K562 (cell line): ENCODE measurements around the gene ABRAXAS1. TPM values are rescaled to one million over a fixed set of nuclear protein-coding genes. Genes with fewer than 3 reads are reported as not detected.

Source experiments
- ATAC-seq: fragments of 200-7000 bp; cut with Tn5 transposase; 3 replicates; pipeline ENCODE4 v1.9.1; 2020; ENCODE audit warnings: moderate library complexity
- BruUV-seq: library from RNA; stranded (reverse); fragments of 400-500 nt; replicated peaks from 2 replicates; lab custom pipeline; 2021; lab: Mats Ljungman, UMichigan
- CTCF ChIA-PET: fragments of 300-600 bp; formaldehyde crosslinking; extraction: SDS; loops from one replicate; lab custom pipeline; 2021; ENCODE audit warnings: low intra/inter-chr PET ratio; lab: Yijun Ruan, JAX
- POLR2A ChIA-PET: fragments of 300-600, 350-650 bp; sonication (Branson Sonifier 250); formaldehyde crosslinking; extraction: SDS; loops from one replicate; lab custom pipeline; 2021; ENCODE audit warnings: antibody characterized with exemption, inconsistent platforms; lab: Yijun Ruan, JAX
- DNase-seq, 4 experiments: peaks; one replicate each; pipeline versions ENCODE4 v3.0.0 to v3.0.0-alpha.2; 2011 to 2018; ENCODE audit warnings: low spot score in 3 of 4, mixed read lengths in 3 of 4; ENCODE audit errors: extremely low read depth in 1 of 4
- FAIRE-seq: peaks from 2 replicates; lab custom pipeline; 2011; peaks lifted over from hg19 to GRCh38; lab: Jason Lieb, UNC
- H2AFZ ChIP-seq: 2 replicates; pipeline ENCODE4 v1.6.0; 2011; ENCODE audit warnings: low read depth, low read length, control low read depth, inconsistent platforms
- H3K27ac ChIP-seq: fragments of 200-600 bp; 3 replicates; pipeline ENCODE4 v1.8.0; 2011; ENCODE audit warnings: low read depth, mild to moderate bottlenecking, control low read depth, inconsistent platforms, low read length, moderate library complexity, mixed read lengths; ENCODE audit errors: extremely low read depth
- H3K27me3 ChIP-seq, 2 experiments: fragments of 300-600 bp in 1 of 2; 2 replicates in 1 of 2; 3 replicates in 1 of 2; pipeline versions ENCODE4 v1.6.0 to v1.8.0; 2011; ENCODE audit warnings: inconsistent platforms in 2 of 2, low read length in 2 of 2, mild to moderate bottlenecking in 1 of 2, mixed read lengths in 1 of 2, moderate library complexity in 1 of 2; ENCODE audit not compliant: control insufficient read depth in 2 of 2, insufficient read depth in 2 of 2
- H3K36me3 ChIP-seq: fragments of 300-600 bp; 3 replicates; pipeline ENCODE4 v1.8.0; 2011; ENCODE audit warnings: mild to moderate bottlenecking, low read length, inconsistent platforms; ENCODE audit not compliant: control insufficient read depth, insufficient read depth
- H3K4me1 ChIP-seq, 2 experiments: fragments of 200-600 bp in 1 of 2; replicated peaks in 1 of 2; 2 replicates in 1 of 2; 3 replicates in 1 of 2; pipeline versions ENCODE4 v1.5.1 to v1.8.0; 2011; ENCODE audit warnings: inconsistent platforms in 2 of 2, low read length in 2 of 2, mild to moderate bottlenecking in 1 of 2, mixed read lengths in 1 of 2, moderate library complexity in 1 of 2; ENCODE audit not compliant: control insufficient read depth in 2 of 2, insufficient read depth in 2 of 2
- H3K4me2 ChIP-seq: 2 replicates; pipeline ENCODE4 v1.6.1; 2011; ENCODE audit warnings: low read length, control low read depth, inconsistent platforms, mixed read lengths; ENCODE audit not compliant: insufficient read depth
- H3K4me3 ChIP-seq: fragments of 200-600 bp; sonication (generic), shearing (Covaris generic); 2 replicates; pipeline ENCODE4 v1.5.1; 2016; ENCODE audit warnings: control low read depth, inconsistent platforms
- H3K79me2 ChIP-seq: fragments of 200-600 bp; 3 replicates; pipeline ENCODE4 v1.8.0; 2011; ENCODE audit warnings: low read length, inconsistent platforms; ENCODE audit not compliant: control insufficient read depth, insufficient read depth
- H3K9ac ChIP-seq, 2 experiments: 2 replicates each; pipeline versions ENCODE4 v1.6.0 to v1.6.1; 2011; ENCODE audit warnings: low read depth in 2 of 2, low read length in 2 of 2, control low read depth in 1 of 2, inconsistent platforms in 1 of 2, mild to moderate bottlenecking in 1 of 2, mixed read lengths in 1 of 2; ENCODE audit not compliant: insufficient read depth in 1 of 2
- H3K9me1 ChIP-seq: one replicate; pipeline ENCODE4 v1.6.0; 2011; ENCODE audit warnings: inconsistent platforms, mild to moderate bottlenecking, low read length, moderate library complexity; ENCODE audit not compliant: control insufficient read depth, insufficient read depth
- H3K9me3 ChIP-seq: replicated peaks from 2 replicates; pipeline ENCODE4 v1.5.1; 2011; ENCODE audit warnings: low read depth, low read length, inconsistent platforms; ENCODE audit not compliant: control insufficient read depth, insufficient read depth
- H4K20me1 ChIP-seq: replicated peaks from 2 replicates; pipeline ENCODE4 v1.6.1; 2011; ENCODE audit warnings: low read length, inconsistent platforms, mixed read lengths; ENCODE audit not compliant: control insufficient read depth, insufficient read depth
- ATF1 ChIP-seq, 2 experiments: fragments of 450-650 bp in 1 of 2; IDR thresholded peaks; 2 replicates each; pipeline ENCODE4 v1.6.1; 2016; ENCODE audit warnings: missing compliant biosample characterization in 1 of 2, missing genetic modification characterization in 1 of 2
- CBX3 ChIP-seq, 2 experiments: IDR thresholded peaks; 1 replicate in 1 of 2; 2 replicates in 1 of 2; pipeline ENCODE4 v1.6.1; 2012; ENCODE audit warnings: inconsistent platforms in 2 of 2, low read length in 2 of 2, borderline replicate concordance in 1 of 2, control low read depth in 1 of 2
- HOXB6 ChIP-seq: fragments of 250-450 bp; sonication (Bioruptor Pico); IDR thresholded peaks from 2 replicates; pipeline ENCODE4 v1.5.1; 2022; ENCODE audit warnings: mild to moderate bottlenecking, borderline replicate concordance
- NCOA1 ChIP-seq: fragments of 450-650 bp; IDR thresholded peaks from 2 replicates; pipeline ENCODE4 v1.6.1; 2016; ENCODE audit warnings: low read depth
- ZBTB8A ChIP-seq: fragments of 450-650 bp; IDR thresholded peaks from 2 replicates; pipeline ENCODE4 v1.6.1; 2018; ENCODE audit warnings: mild to moderate bottlenecking, moderate library complexity; ENCODE audit not compliant: partially characterized antibody
- ZNF134 ChIP-seq: fragments of 250-450 bp; sonication (Bioruptor Pico); conservative IDR thresholded peaks from 2 replicates; pipeline ENCODE4 v1.4.0; 2020
- ZNF146 ChIP-seq: IDR thresholded peaks from one replicate; pipeline ENCODE4 v1.6.1; 2018; ENCODE audit warnings: missing compliant biosample characterization; ENCODE audit not compliant: unreplicated experiment
- WGBS: fragments of 100-300 bp; shearing (Covaris generic); methylation state at CpG from one replicate; pipeline ENCODE4 v1.1.6; 2016; ENCODE audit warnings: low coverage, mixed read lengths; ENCODE audit not compliant: insufficient coverage; ENCODE audit errors: missing lambda C conversion rate; 5-methylcytosine and 5-hydroxymethylcytosine counted together
- in situ Hi-C: fragments of 300-500 bp; cut with MboI; formaldehyde crosslinking; loops from 4 replicates; pipeline ENCODE4 v1.15.0; 2018; ENCODE audit warnings: inconsistent platforms, mixed read lengths
- intact Hi-C: fragments of 100-400 bp; cut with micrococcal nuclease; formaldehyde crosslinking; loops from 2 replicates; pipeline ENCODE4 v1.14.2; 2022
- polyA plus RNA-seq, 8 experiments: library from polyadenylated mRNA; depleted of rRNA in 4 of 8; stranded (reverse) in 5 of 8; unstranded in 3 of 8; fragments of >200 nt; fragmentation: Nextera tagmentation in 2 of 8; fragmentation: Illumina TruSeq in 1 of 8; extraction: Ambion mirVana in 2 of 8; extraction: Trizol in 1 of 8; gene quantifications; 2 replicates each; pipeline versions ENCODE4 v1.2.1 to v1.2.3, GENCODE V29; 2011 to 2014; ENCODE audit warnings: inconsistent platforms in 1 of 8, missing spikeins in 1 of 8
- total RNA-seq, 7 experiments: library from RNA; depleted of rRNA in 6 of 7; stranded (reverse); fragments of >200 nt in 6 of 7; fragmentation: Illumina TruSeq in 2 of 7; extraction: Trizol in 2 of 7; gene quantifications; 2 replicates each; pipeline versions ENCODE4 v1.2.1 to v1.2.3, GENCODE V29; 2011 to 2021; ENCODE audit warnings: low replicate concordance in 1 of 7
- TF ChIP-seq, protein P1 (sequence below): fragments of 450-650 bp; IDR thresholded peaks from 2 replicates; pipeline ENCODE4 v1.6.1; 2017; ENCODE audit warnings: antibody characterized with exemption
- TF ChIP-seq, protein P2 (sequence below): sonication (generic); formaldehyde crosslinking; IDR thresholded peaks from 2 replicates; pipeline ENCODE4 v1.8.0; 2023; ENCODE audit warnings: missing genetic modification reagents, mild to moderate bottlenecking, borderline replicate concordance

Gene ABRAXAS1
- total and polyA plus RNA-seq, 9 of the 15 experiments (the other 6 are each of a cell fraction or from before 2014, with no cell fraction given): 10.8 to 48.3 (median 22.1) TPM

DNA sequence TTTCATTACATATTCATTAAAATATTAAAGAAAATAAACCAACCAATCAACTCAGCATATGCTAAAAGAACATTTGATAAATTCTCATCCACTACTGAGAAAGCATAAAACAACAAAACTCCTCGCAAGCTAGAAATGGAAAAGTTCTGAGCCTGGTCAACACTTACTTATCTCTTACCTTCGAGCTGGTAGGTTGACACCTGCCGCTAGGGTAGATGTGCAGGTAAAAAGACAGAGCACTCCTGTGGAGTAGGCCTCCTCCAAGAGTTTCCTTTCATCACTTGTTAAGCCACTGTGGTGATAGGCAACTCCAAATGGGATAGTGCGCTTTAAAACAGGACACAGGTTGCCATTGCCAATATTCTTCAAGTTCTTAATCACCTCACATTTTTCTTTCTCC, 48.2 kb downstream of the ABRAXAS1 start:
- H2AFZ ChIP-seq: no peak overlapping the region
- peaks cover 19% of the 10 kb centered on the region; the same call in 2 of the 3 replicates for H3K36me3 ChIP-seq
- H3K9me3 ChIP-seq: no peaks in the 10 kb centered on the region
- TF ChIP-seq CBX3 (IDR thresholded peaks at IDR 0.05; ENCODE audit: borderline replicate concordance in 1 of 2, low read length in 2 of 2) (no peak), ZBTB8A (no peak), ZNF146 (CRISPR knock-in tag) (no peak), ZNF134 (CRISPR knock-in tag) (no peak), HOXB6 (CRISPR knock-in tag) (no peak), ATF1 (CRISPR knock-in tag; IDR thresholded peaks at IDR 0.05) (no peak), ATF1 (tag; IDR thresholded peaks at IDR 0.05) (no peak), NCOA1 (no peak)
- TF ChIP-seq, protein P1, sequence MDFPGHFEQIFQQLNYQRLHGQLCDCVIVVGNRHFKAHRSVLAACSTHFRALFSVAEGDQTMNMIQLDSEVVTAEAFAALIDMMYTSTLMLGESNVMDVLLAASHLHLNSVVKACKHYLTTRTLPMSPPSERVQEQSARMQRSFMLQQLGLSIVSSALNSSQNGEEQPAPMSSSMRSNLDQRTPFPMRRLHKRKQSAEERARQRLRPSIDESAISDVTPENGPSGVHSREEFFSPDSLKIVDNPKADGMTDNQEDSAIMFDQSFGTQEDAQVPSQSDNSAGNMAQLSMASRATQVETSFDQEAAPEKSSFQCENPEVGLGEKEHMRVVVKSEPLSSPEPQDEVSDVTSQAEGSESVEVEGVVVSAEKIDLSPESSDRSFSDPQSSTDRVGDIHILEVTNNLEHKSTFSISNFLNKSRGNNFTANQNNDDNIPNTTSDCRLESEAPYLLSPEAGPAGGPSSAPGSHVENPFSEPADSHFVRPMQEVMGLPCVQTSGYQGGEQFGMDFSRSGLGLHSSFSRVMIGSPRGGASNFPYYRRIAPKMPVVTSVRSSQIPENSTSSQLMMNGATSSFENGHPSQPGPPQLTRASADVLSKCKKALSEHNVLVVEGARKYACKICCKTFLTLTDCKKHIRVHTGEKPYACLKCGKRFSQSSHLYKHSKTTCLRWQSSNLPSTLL: no peak
- TF ChIP-seq, protein P2, sequence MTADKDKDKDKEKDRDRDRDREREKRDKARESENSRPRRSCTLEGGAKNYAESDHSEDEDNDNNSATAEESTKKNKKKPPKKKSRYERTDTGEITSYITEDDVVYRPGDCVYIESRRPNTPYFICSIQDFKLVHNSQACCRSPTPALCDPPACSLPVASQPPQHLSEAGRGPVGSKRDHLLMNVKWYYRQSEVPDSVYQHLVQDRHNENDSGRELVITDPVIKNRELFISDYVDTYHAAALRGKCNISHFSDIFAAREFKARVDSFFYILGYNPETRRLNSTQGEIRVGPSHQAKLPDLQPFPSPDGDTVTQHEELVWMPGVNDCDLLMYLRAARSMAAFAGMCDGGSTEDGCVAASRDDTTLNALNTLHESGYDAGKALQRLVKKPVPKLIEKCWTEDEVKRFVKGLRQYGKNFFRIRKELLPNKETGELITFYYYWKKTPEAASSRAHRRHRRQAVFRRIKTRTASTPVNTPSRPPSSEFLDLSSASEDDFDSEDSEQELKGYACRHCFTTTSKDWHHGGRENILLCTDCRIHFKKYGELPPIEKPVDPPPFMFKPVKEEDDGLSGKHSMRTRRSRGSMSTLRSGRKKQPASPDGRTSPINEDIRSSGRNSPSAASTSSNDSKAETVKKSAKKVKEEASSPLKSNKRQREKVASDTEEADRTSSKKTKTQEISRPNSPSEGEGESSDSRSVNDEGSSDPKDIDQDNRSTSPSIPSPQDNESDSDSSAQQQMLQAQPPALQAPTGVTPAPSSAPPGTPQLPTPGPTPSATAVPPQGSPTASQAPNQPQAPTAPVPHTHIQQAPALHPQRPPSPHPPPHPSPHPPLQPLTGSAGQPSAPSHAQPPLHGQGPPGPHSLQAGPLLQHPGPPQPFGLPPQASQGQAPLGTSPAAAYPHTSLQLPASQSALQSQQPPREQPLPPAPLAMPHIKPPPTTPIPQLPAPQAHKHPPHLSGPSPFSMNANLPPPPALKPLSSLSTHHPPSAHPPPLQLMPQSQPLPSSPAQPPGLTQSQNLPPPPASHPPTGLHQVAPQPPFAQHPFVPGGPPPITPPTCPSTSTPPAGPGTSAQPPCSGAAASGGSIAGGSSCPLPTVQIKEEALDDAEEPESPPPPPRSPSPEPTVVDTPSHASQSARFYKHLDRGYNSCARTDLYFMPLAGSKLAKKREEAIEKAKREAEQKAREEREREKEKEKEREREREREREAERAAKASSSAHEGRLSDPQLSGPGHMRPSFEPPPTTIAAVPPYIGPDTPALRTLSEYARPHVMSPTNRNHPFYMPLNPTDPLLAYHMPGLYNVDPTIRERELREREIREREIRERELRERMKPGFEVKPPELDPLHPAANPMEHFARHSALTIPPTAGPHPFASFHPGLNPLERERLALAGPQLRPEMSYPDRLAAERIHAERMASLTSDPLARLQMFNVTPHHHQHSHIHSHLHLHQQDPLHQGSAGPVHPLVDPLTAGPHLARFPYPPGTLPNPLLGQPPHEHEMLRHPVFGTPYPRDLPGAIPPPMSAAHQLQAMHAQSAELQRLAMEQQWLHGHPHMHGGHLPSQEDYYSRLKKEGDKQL (CRISPR knock-in tag): no peak
- DNase-seq (no peak), FAIRE-seq (no peak), ATAC-seq (no peak)
- BruUV-seq: no TSS peak
- no peak overlapping the region for H3K27ac ChIP-seq
- 81% methylated on average over 4 of the region's 4 CpGs for WGBS
- no peak overlapping the region for H3K4me2 ChIP-seq
- no peaks in the 10 kb centered on the region for H4K20me1 ChIP-seq
- no peaks in the 10 kb centered on the region for H3K4me1 ChIP-seq
- H3K27me3 ChIP-seq: no peaks in the 10 kb centered on the region
- H3K79me2 ChIP-seq: no peaks in the 10 kb centered on the region
- H3K9me1 ChIP-seq: no peaks in the 10 kb centered on the region
- ChIA-PET POLR2A (no interaction called here), CTCF (no interaction called here)
- intact Hi-C loops (no loop called here), in situ Hi-C loops (no loop called here)
- H3K9ac ChIP-seq: no peak overlapping the region
- no peak overlapping the region for H3K4me3 ChIP-seq
